GM10248 (cell line): ENCODE results near the gene PMS2.
"Not testable (repeated sequence)": the region's sequence is repeated elsewhere in the genome, so short reads cannot be mapped to it uniquely, and the experiment has no call there.

Experiments
- CTCF ChIA-PET: fragments of 300-600 bp; sonication (Branson Sonifier 250); formaldehyde crosslinking; extraction: SDS; loops from one replicate; lab custom pipeline; 2021; ENCODE audit warnings: antibody characterized with exemption; lab: Yijun Ruan, JAX
- POLR2A ChIA-PET: fragments of 350-650 bp; sonication (Branson Sonifier 250); formaldehyde crosslinking; extraction: SDS; loops from one replicate; lab custom pipeline; 2020; ENCODE audit warnings: antibody characterized with exemption; lab: Yijun Ruan, JAX
- DNase-seq: peaks from one replicate; pipeline ENCODE4 v3.0.0; 2012; ENCODE audit errors: extremely low spot score
- TF ChIP-seq, protein P1 (sequence below): IDR thresholded peaks from 2 replicates; pipeline ENCODE4 v1.5.1; 2012; ENCODE audit warnings: mild to moderate bottlenecking, low read depth; ENCODE audit errors: extremely low read depth, missing control alignments, control extremely low read depth

Gene PMS2, protein sequence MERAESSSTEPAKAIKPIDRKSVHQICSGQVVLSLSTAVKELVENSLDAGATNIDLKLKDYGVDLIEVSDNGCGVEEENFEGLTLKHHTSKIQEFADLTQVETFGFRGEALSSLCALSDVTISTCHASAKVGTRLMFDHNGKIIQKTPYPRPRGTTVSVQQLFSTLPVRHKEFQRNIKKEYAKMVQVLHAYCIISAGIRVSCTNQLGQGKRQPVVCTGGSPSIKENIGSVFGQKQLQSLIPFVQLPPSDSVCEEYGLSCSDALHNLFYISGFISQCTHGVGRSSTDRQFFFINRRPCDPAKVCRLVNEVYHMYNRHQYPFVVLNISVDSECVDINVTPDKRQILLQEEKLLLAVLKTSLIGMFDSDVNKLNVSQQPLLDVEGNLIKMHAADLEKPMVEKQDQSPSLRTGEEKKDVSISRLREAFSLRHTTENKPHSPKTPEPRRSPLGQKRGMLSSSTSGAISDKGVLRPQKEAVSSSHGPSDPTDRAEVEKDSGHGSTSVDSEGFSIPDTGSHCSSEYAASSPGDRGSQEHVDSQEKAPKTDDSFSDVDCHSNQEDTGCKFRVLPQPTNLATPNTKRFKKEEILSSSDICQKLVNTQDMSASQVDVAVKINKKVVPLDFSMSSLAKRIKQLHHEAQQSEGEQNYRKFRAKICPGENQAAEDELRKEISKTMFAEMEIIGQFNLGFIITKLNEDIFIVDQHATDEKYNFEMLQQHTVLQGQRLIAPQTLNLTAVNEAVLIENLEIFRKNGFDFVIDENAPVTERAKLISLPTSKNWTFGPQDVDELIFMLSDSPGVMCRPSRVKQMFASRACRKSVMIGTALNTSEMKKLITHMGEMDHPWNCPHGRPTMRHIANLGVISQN

DNA sequence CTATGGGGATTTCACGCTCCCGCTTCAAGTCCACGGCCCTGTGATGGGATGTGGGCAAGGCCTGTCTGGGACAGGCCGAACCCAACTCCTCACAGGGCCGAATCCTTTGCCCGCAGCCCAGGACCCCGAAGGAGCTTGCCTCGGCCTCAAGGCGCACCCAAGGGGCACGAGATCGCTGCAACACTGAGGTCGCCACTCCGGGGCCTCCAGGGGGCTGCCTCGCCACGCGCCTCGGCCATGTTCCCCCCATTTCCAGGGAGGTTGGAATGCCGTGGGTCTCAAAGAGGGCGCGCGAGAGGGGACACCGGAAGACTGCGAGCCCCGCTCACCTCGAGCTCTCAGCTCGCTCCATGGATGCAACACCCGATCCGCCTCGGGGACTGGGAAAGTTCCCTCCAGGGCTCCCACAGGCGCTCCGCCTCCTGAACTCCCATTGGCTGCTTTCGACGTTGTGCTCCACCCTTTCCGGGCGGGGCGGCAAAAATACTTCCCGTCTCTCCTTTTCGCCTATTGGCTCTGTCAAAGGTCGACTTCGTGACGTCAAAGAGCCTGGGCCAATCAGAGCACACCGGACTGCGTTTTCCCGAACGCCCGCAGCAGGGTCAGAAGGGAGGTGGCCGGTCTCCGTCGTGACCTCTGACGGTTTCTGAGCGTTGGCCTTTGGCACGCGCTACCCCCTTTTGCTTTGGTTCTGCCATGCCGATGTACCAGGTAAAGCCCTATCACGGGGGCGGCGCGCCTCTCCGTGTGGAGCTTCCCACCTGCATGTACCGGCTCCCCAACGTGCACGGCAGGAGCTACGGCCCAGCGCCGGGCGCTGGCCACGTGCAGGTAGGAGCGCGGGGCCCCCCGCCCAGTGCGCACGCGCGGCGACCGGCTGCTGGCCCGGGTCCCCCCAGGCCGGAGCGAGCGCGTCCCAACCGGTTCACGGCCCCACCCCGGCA, at the start of gene PMS2, which contains the start of gene AIMP2:
PMS2 (minus strand) TSS at position 382 of the 944 bp plus-strand sequence; CDS start at position 352, 30 bp downstream.
AIMP2 (plus strand) TSS at position 605 of the 944 bp plus-strand sequence; CDS start at position 697, 92 bp downstream.
- ChIA-PET CTCF (interaction anchor here (1.1 to 2.6 kb wide), 3 partner anchors 11 to 331 kb away, joined by 3 to 10 read pairs (median 4); no protein-coding TSS in a partner anchor), POLR2A (interaction anchor here (0.9 kb wide), 1 partner anchor 18 kb away, joined by 3 read pairs; no protein-coding TSS in a partner anchor)
- TF ChIP-seq, protein P1, sequence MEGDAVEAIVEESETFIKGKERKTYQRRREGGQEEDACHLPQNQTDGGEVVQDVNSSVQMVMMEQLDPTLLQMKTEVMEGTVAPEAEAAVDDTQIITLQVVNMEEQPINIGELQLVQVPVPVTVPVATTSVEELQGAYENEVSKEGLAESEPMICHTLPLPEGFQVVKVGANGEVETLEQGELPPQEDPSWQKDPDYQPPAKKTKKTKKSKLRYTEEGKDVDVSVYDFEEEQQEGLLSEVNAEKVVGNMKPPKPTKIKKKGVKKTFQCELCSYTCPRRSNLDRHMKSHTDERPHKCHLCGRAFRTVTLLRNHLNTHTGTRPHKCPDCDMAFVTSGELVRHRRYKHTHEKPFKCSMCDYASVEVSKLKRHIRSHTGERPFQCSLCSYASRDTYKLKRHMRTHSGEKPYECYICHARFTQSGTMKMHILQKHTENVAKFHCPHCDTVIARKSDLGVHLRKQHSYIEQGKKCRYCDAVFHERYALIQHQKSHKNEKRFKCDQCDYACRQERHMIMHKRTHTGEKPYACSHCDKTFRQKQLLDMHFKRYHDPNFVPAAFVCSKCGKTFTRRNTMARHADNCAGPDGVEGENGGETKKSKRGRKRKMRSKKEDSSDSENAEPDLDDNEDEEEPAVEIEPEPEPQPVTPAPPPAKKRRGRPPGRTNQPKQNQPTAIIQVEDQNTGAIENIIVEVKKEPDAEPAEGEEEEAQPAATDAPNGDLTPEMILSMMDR = peak; percentile 10
- DNase-seq = peak; percentile 94

DNA sequence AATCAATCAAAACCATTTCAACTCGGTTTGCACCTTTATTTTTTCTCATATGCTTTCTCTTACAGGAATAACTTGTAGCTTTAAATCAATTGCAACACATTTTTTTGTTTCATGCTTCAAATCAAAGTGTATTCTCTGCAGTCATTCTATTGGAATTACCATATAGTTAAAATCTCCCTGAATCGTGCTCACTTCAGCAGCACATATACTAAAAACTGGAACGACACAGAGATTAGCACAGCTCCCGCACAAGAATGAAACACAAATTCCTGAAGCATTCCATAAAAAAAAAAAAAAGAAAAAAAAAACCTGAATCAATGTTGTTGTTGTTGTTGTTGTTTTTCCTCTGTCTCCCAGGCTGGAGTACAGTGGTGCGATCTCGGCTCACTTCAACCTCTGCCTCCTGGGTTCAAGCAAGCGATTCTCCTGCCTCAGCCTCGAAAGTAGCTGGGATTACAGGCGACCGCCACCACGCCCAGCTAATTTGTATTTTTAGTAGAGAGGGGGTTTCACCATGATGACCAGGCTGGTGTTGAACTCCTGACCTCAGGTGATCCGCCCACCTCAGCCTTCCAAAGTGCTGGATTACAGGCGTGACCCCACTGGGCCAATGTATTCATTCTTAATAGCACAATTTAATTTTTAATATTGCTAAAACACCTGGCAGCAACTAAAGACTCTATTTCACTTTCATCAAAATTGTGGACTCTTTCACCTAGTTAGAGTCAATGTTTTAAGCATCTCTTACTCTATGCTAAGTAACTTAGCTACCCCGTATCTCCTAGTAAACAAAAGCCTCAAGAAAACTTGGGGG, 48.7 kb upstream of the PMS2 start:
- CTCF ChIA-PET = interaction anchor here (1.1 kb wide), 1 partner anchor 12 kb away, joined by 5 read pairs; no protein-coding TSS in a partner anchor
- POLR2A ChIA-PET = interaction anchor here (0.7 kb wide), 2 partner anchors 26 to 389 kb away, joined by 3 read pairs; no protein-coding TSS in a partner anchor
- no peak for DNase-seq
- TF ChIP-seq, protein P1 = no peak

DNA sequence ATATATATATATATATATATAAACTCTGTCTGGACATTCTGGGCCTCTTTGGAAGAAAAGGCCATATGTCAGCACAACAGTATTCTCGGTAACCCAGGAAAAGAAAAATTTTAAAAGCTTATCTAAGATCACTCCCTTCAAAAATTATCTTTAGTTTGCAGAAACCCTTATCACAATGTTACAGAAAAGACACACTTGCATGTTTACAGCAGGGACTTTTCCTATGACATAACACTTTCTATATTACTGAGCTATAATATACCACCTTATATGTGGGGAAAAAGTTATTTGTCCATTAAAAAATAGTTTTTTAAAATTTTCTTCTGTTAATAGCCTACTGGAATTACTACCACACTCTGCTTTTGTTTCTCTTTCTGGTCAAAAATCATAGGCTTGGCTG, 47.8 kb upstream of the PMS2 start:
- TF ChIP-seq, protein P1 = no peak
- POLR2A ChIA-PET = no interaction called here

DNA sequence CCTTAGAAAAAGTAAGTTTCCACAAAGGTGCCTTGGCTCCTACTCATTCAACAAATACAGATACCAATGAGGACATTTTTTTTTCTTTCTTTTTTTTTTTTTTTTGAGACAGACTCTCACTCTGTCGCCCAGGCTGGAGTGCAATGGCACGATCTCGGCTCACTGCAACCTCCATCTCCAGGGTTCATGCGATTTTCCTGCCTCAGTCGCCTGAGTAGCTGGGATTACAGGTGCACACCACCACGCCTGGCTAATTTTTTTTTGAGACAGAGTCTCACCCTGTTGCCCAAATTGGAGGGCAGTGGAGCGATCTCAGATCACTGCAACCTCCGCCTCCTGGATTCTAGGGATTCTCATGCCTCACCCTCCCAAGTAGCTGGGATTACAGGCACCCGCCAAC, 42.3 kb upstream of the PMS2 start:
- DNase-seq, CTCF ChIA-PET, POLR2A ChIA-PET: not testable (repeated sequence)

More for the DNA sequence above, 47.8 kb upstream of the PMS2 start:
- DNase-seq = no peak
- CTCF ChIA-PET = interaction anchor here (1.1 kb wide), 1 partner anchor 11 kb away, joined by 5 read pairs; no protein-coding TSS in a partner anchor

DNA sequence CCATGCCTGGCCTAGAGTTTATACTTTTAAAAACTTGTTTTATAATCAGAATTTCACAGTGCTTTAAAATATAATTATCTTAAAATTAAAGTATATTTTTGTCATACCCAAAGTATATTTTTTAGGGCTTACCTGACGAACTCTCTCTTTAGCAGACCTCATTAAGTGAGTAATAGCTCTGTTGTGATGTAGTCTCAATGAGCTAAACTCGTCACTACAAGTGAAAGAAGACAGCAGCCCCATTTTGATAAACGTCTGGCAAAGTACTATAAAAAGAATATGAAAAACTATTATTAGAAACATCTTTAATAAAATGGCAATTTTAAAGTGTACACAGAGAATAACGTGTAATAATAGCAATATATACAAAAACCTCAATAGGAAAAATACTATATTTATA, 40.9 kb upstream of the PMS2 start:
- TF ChIP-seq, protein P1 = no peak
- ChIA-PET CTCF (interaction anchor here (1.0 kb wide), 1 partner anchor 9 kb away, joined by 3 read pairs; no protein-coding TSS in a partner anchor), POLR2A (no interaction called here)
- DNase-seq = no peak
